WERI-Rb-1 (cell line): Measurements from ENCODE around the gene HM13.
"Not testable (repeated sequence)": the region's sequence is repeated elsewhere in the genome, so short reads cannot be mapped to it uniquely, and the experiment has no call there.

ENCODE experiments used
- DNase-seq: peaks from one replicate; pipeline ENCODE4 v3.0.0-alpha.2; 2020
- H3K27ac ChIP-seq: fragments of 250-450 bp; sonication (Bioruptor Pico); 2 replicates; pipeline ENCODE4 v1.5.1; 2020; ENCODE audit warnings: mild to moderate bottlenecking, moderate library complexity
- H3K27me3 ChIP-seq: fragments of 250-450 bp; sonication (Bioruptor Pico); 2 replicates; pipeline ENCODE4 v1.5.1; 2021; ENCODE audit warnings: mild to moderate bottlenecking, low read depth, moderate library complexity; ENCODE audit not compliant: insufficient read depth, severe bottlenecking
- H3K36me3 ChIP-seq: fragments of 250-450 bp; sonication (Bioruptor Pico); 2 replicates; pipeline ENCODE4 v1.5.1; 2020; ENCODE audit warnings: mild to moderate bottlenecking, moderate library complexity
- H3K4me3 ChIP-seq: 2 replicates; pipeline ENCODE4 v1.5.1; 2011; ENCODE audit warnings: low read depth, mild to moderate bottlenecking, control low read depth, low read length
- H3K9me3 ChIP-seq: fragments of 250-450 bp; sonication (Bioruptor Pico); 2 replicates; pipeline ENCODE4 v1.5.1; 2021; ENCODE audit warnings: mild to moderate bottlenecking, moderate library complexity; ENCODE audit not compliant: severe bottlenecking
- TF ChIP-seq, protein P1 (sequence below): IDR thresholded peaks from 2 replicates; pipeline ENCODE4 v1.5.1; 2011; ENCODE audit warnings: low read depth, mild to moderate bottlenecking, control low read depth, inconsistent platforms, low read length

HM13 gene

GRCh38 chr20:31572701-31573554 is 58.7 kb downstream of the HM13 start:
- peak overlapping the region; percentile 95 for H3K27ac ChIP-seq
- peaks cover 29% of the 10 kb centered on the region for H3K36me3 ChIP-seq
- no peaks in the 10 kb centered on the region for H3K27me3 ChIP-seq
- peak overlapping the region; percentile 59 for H3K4me3 ChIP-seq
- TF ChIP-seq, protein P1, sequence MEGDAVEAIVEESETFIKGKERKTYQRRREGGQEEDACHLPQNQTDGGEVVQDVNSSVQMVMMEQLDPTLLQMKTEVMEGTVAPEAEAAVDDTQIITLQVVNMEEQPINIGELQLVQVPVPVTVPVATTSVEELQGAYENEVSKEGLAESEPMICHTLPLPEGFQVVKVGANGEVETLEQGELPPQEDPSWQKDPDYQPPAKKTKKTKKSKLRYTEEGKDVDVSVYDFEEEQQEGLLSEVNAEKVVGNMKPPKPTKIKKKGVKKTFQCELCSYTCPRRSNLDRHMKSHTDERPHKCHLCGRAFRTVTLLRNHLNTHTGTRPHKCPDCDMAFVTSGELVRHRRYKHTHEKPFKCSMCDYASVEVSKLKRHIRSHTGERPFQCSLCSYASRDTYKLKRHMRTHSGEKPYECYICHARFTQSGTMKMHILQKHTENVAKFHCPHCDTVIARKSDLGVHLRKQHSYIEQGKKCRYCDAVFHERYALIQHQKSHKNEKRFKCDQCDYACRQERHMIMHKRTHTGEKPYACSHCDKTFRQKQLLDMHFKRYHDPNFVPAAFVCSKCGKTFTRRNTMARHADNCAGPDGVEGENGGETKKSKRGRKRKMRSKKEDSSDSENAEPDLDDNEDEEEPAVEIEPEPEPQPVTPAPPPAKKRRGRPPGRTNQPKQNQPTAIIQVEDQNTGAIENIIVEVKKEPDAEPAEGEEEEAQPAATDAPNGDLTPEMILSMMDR = no peak
- H3K9me3 ChIP-seq = peaks cover 2% of the 10 kb centered on the region
- DNase-seq = peak; percentile 97

DNA sequence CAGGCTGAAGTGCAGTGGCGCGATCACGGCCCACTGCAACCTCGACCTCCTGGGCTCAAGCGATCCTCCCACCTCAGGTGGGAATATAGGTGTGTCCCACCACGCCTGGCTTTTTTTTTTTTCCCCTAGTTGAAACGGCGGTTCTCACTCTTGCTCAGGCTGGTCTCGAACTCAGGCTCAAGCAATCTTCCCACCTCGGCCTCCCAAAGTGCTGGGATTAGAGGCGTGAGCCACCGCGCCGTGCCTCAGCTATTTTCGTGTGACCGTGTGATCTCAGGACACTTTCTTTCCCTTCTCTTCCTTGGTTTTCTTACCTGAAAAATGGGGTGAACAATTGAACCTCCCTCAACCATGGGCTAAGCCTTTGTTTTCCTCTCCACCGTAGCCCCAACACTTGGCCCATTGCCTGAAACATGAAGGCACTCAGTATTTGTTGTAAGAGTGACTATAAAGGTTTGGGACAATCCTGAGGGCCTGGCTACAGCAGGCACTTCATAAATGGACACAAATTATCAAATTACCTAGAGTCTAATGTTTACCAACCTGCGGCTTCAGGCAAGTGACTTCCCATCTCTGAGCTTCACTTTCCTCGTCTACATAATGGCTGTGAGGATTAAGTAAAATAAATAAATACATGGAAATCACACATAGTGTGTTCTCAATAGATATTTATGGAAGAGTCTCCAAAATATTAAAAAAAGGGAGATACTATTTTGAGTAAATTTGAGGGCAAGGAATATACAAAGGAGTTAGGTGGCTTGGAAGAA is 59.5 kb downstream of the HM13 start:
- Histone ChIP-seq H3K4me3 (peak overlapping the region; percentile 59), H3K27ac (peak overlapping the region; percentile 95), H3K27me3 (no peaks in the 10 kb centered on the region), H3K9me3 (peaks cover 2% of the 10 kb centered on the region), H3K36me3 (peaks cover 21% of the 10 kb centered on the region)
- no peak for DNase-seq
- TF ChIP-seq, protein P1 = no peak

DNA sequence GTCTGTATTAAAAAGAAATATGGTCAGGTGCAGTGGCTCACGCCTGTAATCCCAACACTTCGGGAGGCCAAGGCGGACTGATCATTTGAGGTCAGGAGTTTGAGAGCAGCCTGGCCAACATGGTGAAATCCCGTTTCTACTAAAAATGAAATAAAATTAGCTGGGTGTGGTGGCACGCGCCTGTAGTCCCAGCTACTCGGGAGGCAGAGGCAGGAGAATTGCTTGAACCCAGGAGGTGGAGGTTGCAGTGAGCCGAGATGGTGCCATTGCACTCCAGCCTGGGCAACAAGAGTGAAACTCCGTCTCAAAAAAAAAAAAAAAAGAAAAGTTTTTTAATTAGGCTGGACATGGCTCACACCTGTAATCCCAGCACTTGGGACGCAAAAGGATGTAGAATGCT is 60.7 kb downstream of the HM13 start:
- H3K27ac ChIP-seq, H3K27me3 ChIP-seq, DNase-seq, H3K4me3 ChIP-seq, H3K9me3 ChIP-seq: not testable (repeated sequence)
- peaks cover 13% of the 10 kb centered on the region for H3K36me3 ChIP-seq

DNA sequence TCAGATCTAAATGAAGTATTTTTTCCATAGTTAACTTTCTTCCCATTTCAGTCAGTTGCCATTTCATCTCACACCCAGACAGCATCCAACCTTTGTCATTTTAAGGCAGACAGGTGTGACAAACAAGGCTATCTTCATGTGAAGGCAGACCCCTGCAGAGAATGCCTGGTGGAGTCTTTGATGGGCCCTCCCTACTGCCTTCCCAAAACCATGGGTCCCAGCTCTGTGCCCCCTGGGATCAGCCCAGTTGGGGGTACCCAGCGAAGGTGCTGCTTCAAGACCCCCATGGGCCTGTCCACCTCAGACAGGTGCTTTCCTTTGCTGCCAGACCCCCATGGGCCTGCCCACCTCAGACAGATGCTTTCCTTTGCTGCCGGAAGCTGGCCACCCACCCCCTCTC is 62.5 kb downstream of the HM13 start:
- Histone ChIP-seq H3K27me3 (no peaks in the 10 kb centered on the region), H3K4me3 (no peak overlapping the region), H3K27ac (no peak overlapping the region), H3K9me3 (peaks cover 2% of the 10 kb centered on the region), H3K36me3 (no peaks in the 10 kb centered on the region)
- TF ChIP-seq, protein P1 = no peak
- DNase-seq = no peak

DNA sequence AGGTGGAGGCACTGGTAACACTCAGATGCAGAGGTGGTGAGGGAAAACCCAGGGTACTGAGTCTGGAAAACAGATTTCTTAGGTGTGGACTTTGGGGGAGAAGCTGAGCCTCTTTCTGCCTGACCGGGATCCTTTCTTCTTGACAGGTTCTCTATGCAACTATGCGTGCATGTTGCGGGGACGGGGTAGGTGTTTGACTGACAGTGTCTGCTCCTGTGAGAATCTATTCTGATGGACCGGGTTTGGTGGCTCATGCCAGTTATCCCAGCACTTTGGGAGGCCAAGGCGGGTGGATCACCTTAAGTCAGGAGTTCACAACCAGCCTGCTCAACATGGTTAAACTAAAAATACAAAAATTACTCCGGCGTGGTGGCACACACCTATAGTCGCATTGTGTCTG is 63.0 kb downstream of the HM13 start:
- H3K4me3 ChIP-seq = no peak overlapping the region
- TF ChIP-seq, protein P1 = no peak
- H3K36me3 ChIP-seq = no peaks in the 10 kb centered on the region
- peaks cover 2% of the 10 kb centered on the region for H3K9me3 ChIP-seq
- no peaks in the 10 kb centered on the region for H3K27me3 ChIP-seq
- no peak overlapping the region for H3K27ac ChIP-seq
- DNase-seq = no peak

DNA sequence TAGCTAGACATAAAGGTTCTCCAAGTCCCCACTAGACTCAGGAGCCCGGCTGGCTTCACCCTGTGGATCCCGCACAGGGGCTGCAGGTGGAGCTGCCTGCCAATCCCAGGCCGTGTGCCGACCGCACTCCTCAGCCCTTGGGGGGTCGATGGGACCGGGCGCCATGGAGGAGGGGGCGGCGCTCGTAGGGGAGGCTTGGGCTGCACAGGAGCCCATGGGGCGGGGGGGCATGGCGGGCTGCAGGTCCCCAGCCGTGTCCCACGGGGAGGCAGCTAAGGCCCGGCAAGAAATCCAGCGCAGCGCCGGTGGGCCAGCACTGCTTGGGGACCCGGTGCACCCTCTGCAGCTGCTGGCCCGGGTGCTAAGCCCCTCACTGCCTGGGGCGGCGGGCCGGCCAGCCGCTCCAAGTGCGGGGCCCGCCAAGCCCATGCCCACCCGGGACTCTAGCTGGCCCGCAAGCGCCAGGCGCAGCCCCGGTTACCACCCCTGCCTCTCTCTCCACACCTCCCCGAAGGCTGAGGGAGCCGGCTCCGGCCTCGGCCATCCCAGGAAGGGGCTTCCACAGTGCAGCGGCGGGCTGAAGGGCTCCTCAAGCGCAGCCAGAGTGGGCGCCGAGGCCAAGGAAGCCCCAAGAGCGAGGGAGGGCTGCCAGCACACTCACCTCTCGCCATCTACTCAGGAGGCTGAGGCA is 64.4 kb downstream of the HM13 start:
- Histone ChIP-seq H3K36me3 (no peaks in the 10 kb centered on the region), H3K27me3 (no peaks in the 10 kb centered on the region), H3K9me3 (peaks cover 2% of the 10 kb centered on the region), H3K27ac (no peak overlapping the region), H3K4me3 (no peak overlapping the region)
- TF ChIP-seq, protein P1 = no peak
- no peak for DNase-seq
